GM19025 (cell line): ENCODE results near the gene RPAP2.

Source experiments
- ATAC-seq: cut with Tn5 transposase; IDR thresholded peaks from one replicate; pipeline ENCODE4 v1.9.1; 2021; ENCODE audit warnings: mild to moderate bottlenecking, low read depth, moderate library complexity; ENCODE audit not compliant: unreplicated experiment

Gene RPAP2

DNA sequence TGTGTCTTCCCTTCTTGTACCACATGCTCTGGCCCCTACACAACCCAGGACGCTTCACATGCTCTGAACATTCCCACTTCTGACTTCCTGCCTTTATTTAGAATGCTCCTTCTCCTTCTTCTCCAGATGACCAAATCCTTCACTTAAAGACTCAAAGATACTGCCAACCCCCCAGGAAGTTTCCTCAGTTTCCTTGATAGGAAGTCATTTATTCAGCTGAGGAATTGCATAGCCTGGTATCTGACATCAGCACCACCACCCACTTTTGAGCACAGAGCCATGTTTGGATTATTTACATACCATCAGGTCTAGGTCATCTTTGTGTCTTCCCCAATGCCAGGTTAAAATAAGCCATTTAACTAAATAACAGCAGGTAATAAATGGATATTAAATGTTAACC is 145.5 kb downstream of the RPAP2 start:
- ATAC-seq: no peak

DNA sequence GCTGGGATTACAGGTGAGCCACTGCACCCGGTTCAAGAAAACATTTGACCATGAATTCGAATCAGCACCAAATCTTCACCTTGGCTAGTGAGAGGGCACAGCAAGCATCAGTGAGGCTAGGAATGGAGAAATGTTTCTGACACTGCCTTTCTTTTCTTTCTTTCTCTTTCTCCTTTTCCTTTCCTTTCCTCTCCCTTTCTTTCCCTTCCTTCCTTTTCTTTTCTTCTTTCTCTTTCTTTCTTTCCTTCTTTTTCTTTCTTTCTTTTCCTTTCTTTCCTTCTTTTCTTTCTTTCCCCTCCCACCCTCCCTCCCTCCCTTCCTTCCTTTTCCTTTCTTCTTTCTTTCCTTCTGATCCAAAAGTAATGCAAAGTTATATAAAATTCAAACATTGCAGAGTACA is 147.0 kb downstream of the RPAP2 start:
- no peak for ATAC-seq

DNA sequence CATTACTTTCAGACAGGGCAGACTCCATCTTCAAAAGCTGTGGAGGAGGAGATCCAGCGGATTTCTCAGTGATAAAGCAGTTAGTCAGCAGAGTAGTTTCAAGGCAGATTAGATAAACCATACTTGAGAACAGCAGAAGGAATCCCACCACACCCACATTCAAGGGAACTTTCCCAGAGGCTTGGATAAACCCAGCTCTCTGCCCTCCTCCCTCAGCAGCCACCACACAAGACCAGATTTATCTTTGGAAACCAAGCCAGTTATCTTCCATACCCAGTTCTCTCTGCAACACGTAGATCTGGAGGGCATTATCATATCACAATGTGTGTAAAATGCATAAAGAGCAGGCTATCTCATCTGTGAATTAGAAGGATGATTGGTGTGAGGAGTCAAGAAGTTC is 147.7 kb downstream of the RPAP2 start:
- ATAC-seq: no peak

DNA sequence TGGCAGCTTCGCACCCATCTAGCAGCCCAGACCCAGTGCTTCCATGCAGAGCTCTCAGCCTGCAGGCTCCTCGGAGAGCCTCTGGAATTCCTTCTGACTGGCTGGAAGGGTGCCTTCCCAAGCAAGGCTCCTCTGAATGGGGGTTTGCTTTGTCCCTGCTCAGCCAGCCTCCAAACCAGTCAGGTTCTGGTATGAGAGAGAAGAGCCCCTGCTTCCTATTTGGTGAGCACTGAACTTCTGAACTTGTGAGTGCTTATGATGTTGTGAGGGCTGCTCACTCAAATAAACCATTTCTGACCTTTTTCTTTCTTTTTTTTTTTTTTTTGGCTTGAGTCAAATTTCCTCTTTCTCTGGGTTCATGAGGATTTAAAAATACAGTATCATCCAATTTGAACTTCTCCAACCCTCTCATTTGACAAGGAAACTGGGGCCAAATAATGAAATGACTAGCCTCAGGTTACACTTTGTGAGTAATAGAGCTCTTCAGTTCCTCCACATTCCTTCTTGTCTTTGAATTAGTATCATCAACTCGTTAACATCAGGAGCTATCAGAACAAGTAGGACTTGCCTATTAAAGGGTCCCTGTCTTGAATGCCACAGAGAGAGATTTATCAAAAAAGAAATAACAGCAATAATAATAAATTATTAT is 148.3 kb downstream of the RPAP2 start:
- no peak for ATAC-seq

- ATAC-seq: no peak
These were observed 149.1 kb downstream of the RPAP2 start for GRCh38 chr1:92447976-92448375.
